ENCODE results near the gene KRT35. TPM values are rescaled to one million over a fixed set of nuclear protein-coding genes. Genes with fewer than 3 reads are reported as not detected.

The KRT35 gene
- total RNA-seq, 1 donor from 2014 or later, result not detected

- TF ChIP-seq CTCF (IDR thresholded peaks at IDR 0.05; ENCODE audit: unreplicated experiment), result peak; percentile 58
- H3K27me3 Mint-ChIP-seq (ENCODE audit: unreplicated experiment), result peaks cover 6% of the 10 kb centered on the region
Measured at GRCh38 chr17:41486809-41487530, 6.0 kb upstream of the KRT35 start.

GRCh38 chr17:41486316-41486715 is 5.4 kb upstream of the KRT35 start:
- Mint-ChIP-seq H3K9me3 (ENCODE audit: unreplicated experiment) (no peaks in the 10 kb centered on the region), H3K27me3 (ENCODE audit: unreplicated experiment) (peaks cover 6% of the 10 kb centered on the region), H3K4me1 (ENCODE audit: unreplicated experiment) (peaks cover 2% of the 10 kb centered on the region), H3K36me3 (ENCODE audit: low read depth, unreplicated experiment) (no peaks in the 10 kb centered on the region), H3K4me3 (ENCODE audit: unreplicated experiment) (no peak overlapping the region), H3K27ac (ENCODE audit: unreplicated experiment) (no peak overlapping the region)
- no peak for TF ChIP-seq CTCF (IDR thresholded peaks at IDR 0.05; ENCODE audit: unreplicated experiment)
- DNase-seq (ENCODE audit: low spot score), result no peak

More at GRCh38 chr17:41486809-41487530, 6.0 kb upstream of the KRT35 start:
- H3K4me3 Mint-ChIP-seq (ENCODE audit: unreplicated experiment), result no peak overlapping the region
- DNase-seq (ENCODE audit: low spot score), result peak; percentile 69
- H3K27ac Mint-ChIP-seq (ENCODE audit: unreplicated experiment), result no peak overlapping the region
- peaks cover 2% of the 10 kb centered on the region for H3K4me1 Mint-ChIP-seq (ENCODE audit: unreplicated experiment)
- H3K36me3 Mint-ChIP-seq (ENCODE audit: low read depth, unreplicated experiment), result no peaks in the 10 kb centered on the region
- H3K9me3 Mint-ChIP-seq (ENCODE audit: unreplicated experiment), result no peaks in the 10 kb centered on the region

- no peak for TF ChIP-seq CTCF (IDR thresholded peaks at IDR 0.05; ENCODE audit: unreplicated experiment)
- H3K4me3 Mint-ChIP-seq (ENCODE audit: unreplicated experiment), result no peak overlapping the region
- H3K27me3 Mint-ChIP-seq (ENCODE audit: unreplicated experiment), result peaks cover 6% of the 10 kb centered on the region
Measured at GRCh38 chr17:41484920-41485904, 4.3 kb upstream of the KRT35 start.

GRCh38 chr17:41483991-41484826 is 3.3 kb upstream of the KRT35 start:
- no peak overlapping the region for H3K4me3 Mint-ChIP-seq (ENCODE audit: unreplicated experiment)
- no peaks in the 10 kb centered on the region for H3K9me3 Mint-ChIP-seq (ENCODE audit: unreplicated experiment)
- no peak for DNase-seq (ENCODE audit: low spot score)
- H3K4me1 Mint-ChIP-seq (ENCODE audit: unreplicated experiment), result peaks cover 2% of the 10 kb centered on the region
- H3K27ac Mint-ChIP-seq (ENCODE audit: unreplicated experiment), result peak overlapping the region; percentile 12
- peaks cover 2% of the 10 kb centered on the region for H3K27me3 Mint-ChIP-seq (ENCODE audit: unreplicated experiment)
- H3K36me3 Mint-ChIP-seq (ENCODE audit: low read depth, unreplicated experiment), result no peaks in the 10 kb centered on the region
- no peak for TF ChIP-seq CTCF (IDR thresholded peaks at IDR 0.05; ENCODE audit: unreplicated experiment)

More at GRCh38 chr17:41484920-41485904, 4.3 kb upstream of the KRT35 start:
- Mint-ChIP-seq H3K9me3 (ENCODE audit: unreplicated experiment) (no peaks in the 10 kb centered on the region), H3K27ac (ENCODE audit: unreplicated experiment) (no peak overlapping the region), H3K4me1 (ENCODE audit: unreplicated experiment) (peaks cover 2% of the 10 kb centered on the region), H3K36me3 (ENCODE audit: low read depth, unreplicated experiment) (no peaks in the 10 kb centered on the region)
- DNase-seq (ENCODE audit: low spot score), result no peak

Data from endothelial cell (in vitro differentiated cells).